ENCODE data around the gene MAP2K2. TPM values are rescaled to one million over a fixed set of nuclear protein-coding genes. Genes with fewer than 3 reads are reported as not detected.

MAP2K2 gene
- total and polyA plus RNA-seq, 2 donors (not counting 1 experiment from before 2014, with no cell fraction given) = 138 to 181 TPM

- no peak for TF ChIP-seq CTCF (IDR thresholded peaks at IDR 0.05)
- TF ChIP-seq EZH2 (IDR thresholded peaks at IDR 0.05; ENCODE audit: borderline replicate concordance, insufficient read depth, low read depth, low read length, poor library complexity, severe bottlenecking) = no peak
- Mint-ChIP-seq H3K4me1 (peaks cover 36% of the 10 kb centered on the region), H3K9me3 (ENCODE audit: insufficient read depth) (no peaks in the 10 kb centered on the region), H3K4me3 (peak within 1 kb of the TSS; percentile 91), H3K27ac (peak within 1 kb of the TSS; percentile 96), H3K27me3 (no peaks in the 10 kb centered on the region)
- ATAC-seq (ENCODE audit: low read depth) (peak; percentile 26), DNase-seq (peak; percentile 88)
- peaks cover 0 to 14% of the 10 kb centered on the region in 2 experiments for H3K36me3 ChIP-seq (replicated peaks in 1 of 2; ENCODE audit: control extremely low read depth in 1 of 2, control insufficient read depth in 1 of 2, extremely low read depth in 1 of 2, insufficient read depth in 2 of 2, low read length in 1 of 2)
- peaks cover 33% of the 10 kb centered on the region for H4K20me1 ChIP-seq (ENCODE audit: control insufficient read depth, insufficient read depth, low read length, poor library complexity, severe bottlenecking)
- H3K4me1 ChIP-seq (ENCODE audit: control insufficient read depth in 2 of 2, insufficient read depth in 2 of 2, low read length in 2 of 2) = peaks cover 46 to 51% of the 10 kb centered on the region in 2 donors
- no peaks in the 10 kb centered on the region for H3K27me3 ChIP-seq (replicated peaks in 1 of 4; ENCODE audit: control extremely low read depth in 1 of 4, control insufficient read depth in 3 of 4, insufficient read depth in 4 of 4, low read length in 3 of 4)
- peak within 1 kb of the TSS; percentile 95 for H3K4me2 ChIP-seq (replicated peaks; ENCODE audit: low read depth, low read length, poor library complexity, severe bottlenecking)
- peak within 1 kb of the TSS; percentile 71 to 90 (median 89) for H3K4me3 ChIP-seq (ENCODE audit: control extremely low read depth in 1 of 5, extremely low read depth in 1 of 5, insufficient read depth in 1 of 5, low read depth in 2 of 5, low read length in 4 of 5)
- H3K9me3 ChIP-seq (ENCODE audit: control extremely low read depth in 1 of 3, control insufficient read depth in 2 of 3, insufficient read depth in 1 of 3, low read length in 2 of 3) = no peaks in the 10 kb centered on the region
- peak within 1 kb of the TSS; percentile 84 for H3K9ac ChIP-seq (ENCODE audit: low read length)
- peak within 1 kb of the TSS; percentile 82 to 86 for H3K27ac ChIP-seq (ENCODE audit: low read length in 2 of 2)
- WGBS (ENCODE audit: insufficient coverage) = under 1% methylated on average over 64 of the region's 85 CpGs
- POLR2A ChIA-PET = interaction anchor here (0.5 to 3.0 kb wide), 14 partner anchors 11 to 1291 kb away, joined by 3 to 27 read pairs (median 4); partner anchors contain the start of genes PIAS4 and YJU2
- intact Hi-C loops (cut with micrococcal nuclease) = loop anchor here (1.0 to 10.0 kb wide), 6 partner anchors 42 to 892 kb away; partner anchors contain the start of genes ANKRD24, EEF2, MAP2K2 and PIAS4
- CTCF ChIA-PET = interaction anchor here (1.0 kb wide), 1 partner anchor 79 kb away, joined by 3 read pairs; no protein-coding TSS in a partner anchor
- peaks cover 42% of the 10 kb centered on the region for H3K79me2 ChIP-seq (ENCODE audit: control insufficient read depth, insufficient read depth, low read length)
- peak within 1 kb of the TSS; percentile 77 for H2AFZ ChIP-seq (ENCODE audit: insufficient read depth, low read depth, low read length, poor library complexity, severe bottlenecking)
These were observed 57.1 kb downstream of the MAP2K2 start, which contains the start of gene ZBTB7A for GRCh38 chr19:4066682-4067395. Gene ZBTB7A (minus strand): TSS chr19:4066899. CDS start chr19:4055232, 11,667 bp downstream.

Data from B cell (primary cell).